ENCODE results near the gene SLC12A5. TPM values are rescaled to one million over a fixed set of nuclear protein-coding genes. Genes with fewer than 3 reads are reported as not detected.

Gene SLC12A5
- total and polyA plus RNA-seq, 9 of the 15 experiments (the other 6 are each of a cell fraction or from before 2014, with no cell fraction given) = 0.36 to 7.5 (median 2.1) TPM

DNA sequence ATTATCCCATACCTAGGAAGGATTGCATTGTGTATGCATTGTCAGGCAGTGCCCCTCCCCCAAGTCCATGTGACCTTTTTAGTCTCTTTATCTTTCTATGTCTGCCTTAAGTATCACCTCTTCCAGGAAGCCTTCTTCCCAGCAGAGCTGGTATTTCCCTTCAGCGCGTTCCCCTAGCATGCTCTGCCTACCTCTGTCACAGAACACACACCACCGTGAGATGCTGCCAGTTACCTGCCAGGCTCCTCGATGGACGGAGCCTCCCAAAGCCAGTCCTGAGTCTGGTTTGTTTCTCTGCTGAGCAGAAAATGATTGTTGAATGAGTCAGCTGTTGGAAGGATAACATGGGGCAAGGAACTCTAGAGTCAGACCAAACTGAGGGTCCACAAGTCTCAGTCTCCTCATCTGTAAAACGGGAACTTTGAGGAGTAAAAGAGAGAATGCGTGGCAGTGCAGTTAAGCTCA is 45.7 kb upstream of the SLC12A5 start (continued):
- TF ChIP-seq OTX1 (CRISPR knock-in tag; IDR thresholded peaks at IDR 0.05) = no peak
- TF ChIP-seq DACH1 (IDR thresholded peaks at IDR 0.05; ENCODE audit: partially characterized antibody) = peak; percentile 53
- no peak for TF ChIP-seq POLR2AphosphoS5 (IDR thresholded peaks at IDR 0.05; ENCODE audit: control insufficient read depth, insufficient read depth, low read depth, low read length)

DNA sequence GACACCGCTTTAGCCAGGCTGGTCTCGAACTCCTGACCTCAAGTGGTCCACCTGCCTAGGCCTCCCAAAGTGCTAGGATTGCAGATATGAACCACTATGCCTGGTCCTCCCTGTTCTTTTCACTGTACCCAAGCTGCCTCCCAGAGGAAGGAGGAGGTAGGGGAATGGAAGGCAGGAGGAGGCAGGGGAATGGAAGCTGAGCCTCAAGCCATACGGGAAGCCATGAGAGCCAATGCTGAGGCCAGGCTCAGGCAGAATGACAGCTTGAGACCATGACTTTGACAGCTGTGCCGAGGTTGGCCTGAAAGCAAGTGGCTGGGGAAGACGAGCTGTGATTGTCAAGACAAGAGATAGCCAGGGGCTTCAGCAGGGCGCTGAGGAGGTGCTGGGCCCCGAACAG is 43.4 kb upstream of the SLC12A5 start:
- Histone ChIP-seq H3K4me1 (replicated peaks in 1 of 2; ENCODE audit: control insufficient read depth in 2 of 2, insufficient read depth in 2 of 2, low read length in 2 of 2) (peaks cover 21 to 24% of the 10 kb centered on the region in 2 experiments), H3K4me3 (no peak overlapping the region), H2AFZ (ENCODE audit: low read depth, low read length) (peak overlapping the region; percentile 26; the same call in 1 of the 2 replicates), H3K36me3 (ENCODE audit: control insufficient read depth, insufficient read depth, low read length) (no peaks in the 10 kb centered on the region), H3K27me3 (ENCODE audit: control insufficient read depth in 2 of 2, insufficient read depth in 2 of 2, low read length in 2 of 2) (no peaks in the 10 kb centered on the region), H4K20me1 (replicated peaks; ENCODE audit: control insufficient read depth, insufficient read depth, low read length) (no peaks in the 10 kb centered on the region), H3K9ac (ENCODE audit: insufficient read depth in 1 of 2, low read depth in 2 of 2, low read length in 2 of 2) (peak overlapping the region in 1 of 2 experiments; percentile 47; a peak in 1 of 4 replicates), H3K27ac (ENCODE audit: extremely low read depth, low read depth, low read length) (no peak overlapping the region), H3K79me2 (ENCODE audit: control insufficient read depth, insufficient read depth, low read length) (no peaks in the 10 kb centered on the region), H3K9me1 (ENCODE audit: control insufficient read depth, insufficient read depth, low read length) (no peaks in the 10 kb centered on the region), H3K4me2 (ENCODE audit: insufficient read depth, low read length) (no peak overlapping the region), H3K9me3 (replicated peaks; ENCODE audit: control insufficient read depth, insufficient read depth, low read depth, low read length) (no peaks in the 10 kb centered on the region; the same call in 1 of the 2 replicates)
- intact Hi-C loops (cut with micrococcal nuclease) (no loop called here), in situ Hi-C loops (cut with MboI) (no loop called here)
- ATAC-seq = peak; percentile 61
- no TSS peak for BruUV-seq (replicated peaks)
- CTCF ChIA-PET (ENCODE audit: low intra/inter-chr PET ratio) = interaction anchor here (1.1 kb wide), 2 partner anchors 15 to 16 kb away, joined by 3 read pairs; no protein-coding TSS in a partner anchor
- FAIRE-seq = peak; percentile 72
- DNase-seq (ENCODE audit: extremely low read depth in 1 of 4, low spot score in 3 of 4) = peak in 2 of 4 experiments; percentile 39 to 55
- WGBS (ENCODE audit: insufficient coverage, low coverage, missing lambda C conversion rate) = 47% methylated on average over 7 of the region's 7 CpGs
- POLR2A ChIA-PET = interaction anchor here (0.8 to 0.9 kb wide), 2 partner anchors 9 to 128 kb away, joined by 3 read pairs; partner anchors contain the start of genes ACOT8 and ZSWIM3
- TF ChIP-seq ZNF431 (CRISPR knock-in tag; IDR thresholded peaks at IDR 0.05) = no peak
- no peak for TF ChIP-seq KLF10 (CRISPR knock-in tag; IDR thresholded peaks at IDR 0.05)
- TF ChIP-seq ZNF3 (CRISPR knock-in tag; IDR thresholded peaks at IDR 0.05) = no peak
- 0 out of 2 replicates have a peak, but pooled peaks have one; percentile 24 for TF ChIP-seq MAFG (tag; conservative IDR thresholded peaks at IDR 0.05)
- TF ChIP-seq ZNF316 (IDR thresholded peaks at IDR 0.05) = peak; percentile 58
- no peak for TF ChIP-seq HCFC1 (IDR thresholded peaks at IDR 0.05; ENCODE audit: low read depth, low read length)
- no peak for TF ChIP-seq MCM3 (IDR thresholded peaks at IDR 0.05)
- peak; percentile 5; the same call in 1 of the 2 replicates for TF ChIP-seq ADNP (tag; IDR thresholded peaks at IDR 0.05)
- peak; percentile 34 to 72 for TF ChIP-seq RAD21 (CRISPR knock-in tag; conservative IDR thresholded peaks at IDR 0.05 in 1 of 2, IDR thresholded peaks at IDR 0.05 in 1 of 2)
- 0 out of 2 replicates have a peak, but pooled peaks have one; percentile 55 for TF ChIP-seq ARID2 (IDR thresholded peaks at IDR 0.05)
- TF ChIP-seq, protein P1, sequence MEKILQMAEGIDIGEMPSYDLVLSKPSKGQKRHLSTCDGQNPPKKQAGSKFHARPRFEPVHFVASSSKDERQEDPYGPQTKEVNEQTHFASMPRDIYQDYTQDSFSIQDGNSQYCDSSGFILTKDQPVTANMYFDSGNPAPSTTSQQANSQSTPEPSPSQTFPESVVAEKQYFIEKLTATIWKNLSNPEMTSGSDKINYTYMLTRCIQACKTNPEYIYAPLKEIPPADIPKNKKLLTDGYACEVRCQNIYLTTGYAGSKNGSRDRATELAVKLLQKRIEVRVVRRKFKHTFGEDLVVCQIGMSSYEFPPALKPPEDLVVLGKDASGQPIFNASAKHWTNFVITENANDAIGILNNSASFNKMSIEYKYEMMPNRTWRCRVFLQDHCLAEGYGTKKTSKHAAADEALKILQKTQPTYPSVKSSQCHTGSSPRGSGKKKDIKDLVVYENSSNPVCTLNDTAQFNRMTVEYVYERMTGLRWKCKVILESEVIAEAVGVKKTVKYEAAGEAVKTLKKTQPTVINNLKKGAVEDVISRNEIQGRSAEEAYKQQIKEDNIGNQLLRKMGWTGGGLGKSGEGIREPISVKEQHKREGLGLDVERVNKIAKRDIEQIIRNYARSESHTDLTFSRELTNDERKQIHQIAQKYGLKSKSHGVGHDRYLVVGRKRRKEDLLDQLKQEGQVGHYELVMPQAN (IDR thresholded peaks at IDR 0.05; ENCODE audit: borderline replicate concordance) = no peak
- TF ChIP-seq ZFPM2 (CRISPR knock-in tag; IDR thresholded peaks at IDR 0.05) = no peak
- TF ChIP-seq ZNF77 (CRISPR knock-in tag; IDR thresholded peaks at IDR 0.05) = no peak
- no peak for TF ChIP-seq TAF7 (tag; IDR thresholded peaks at IDR 0.05)
- TF ChIP-seq CXXC5 (CRISPR knock-in tag; IDR thresholded peaks at IDR 0.05) = no peak
- TF ChIP-seq HLTF (IDR thresholded peaks at IDR 0.05) = no peak
- TF ChIP-seq NFIX (CRISPR knock-in tag; IDR thresholded peaks at IDR 0.05; ENCODE audit: low read depth) = no peak
- TF ChIP-seq HNRNPLL (IDR thresholded peaks at IDR 0.05; ENCODE audit: low read depth, low read length, poor library complexity, severe bottlenecking) = no peak
- no peak for TF ChIP-seq ZNF584 (CRISPR knock-in tag; IDR thresholded peaks at IDR 0.05; ENCODE audit: low read depth)

Measured in K562 (cell line).